SJSA1 (cell line): ENCODE data around the gene PPIF. TPM values are rescaled to one million over a fixed set of nuclear protein-coding genes. Genes with fewer than 3 reads are reported as not detected.
A peak's percentile ranks its signal among the peaks of the same experiment; 100 is the strongest.

Source experiments
- DNase-seq, 2 experiments: peaks; one replicate each; pipeline ENCODE4 v3.0.0-alpha.2; 2015 to 2020; ENCODE audit warnings: low spot score in 2 of 2, low read depth in 1 of 2
- H3K27ac ChIP-seq: fragments of 250-450 bp; sonication (Bioruptor Pico); 2 replicates; pipeline ENCODE4 v1.5.1; 2020; ENCODE audit warnings: mild to moderate bottlenecking, moderate library complexity
- H3K27me3 ChIP-seq: fragments of 250-450 bp; sonication (Bioruptor Pico); replicated peaks from 2 replicates; pipeline ENCODE4 v1.5.1; 2020; ENCODE audit warnings: mild to moderate bottlenecking, moderate library complexity
- H3K36me3 ChIP-seq: fragments of 250-450 bp; sonication (Bioruptor Pico); 2 replicates; pipeline ENCODE4 v1.5.1; 2020; ENCODE audit warnings: mild to moderate bottlenecking
- H3K4me1 ChIP-seq: fragments of 250-450 bp; sonication (Bioruptor Pico); replicated peaks from 2 replicates; pipeline ENCODE4 v1.6.1; 2021; ENCODE audit warnings: mild to moderate bottlenecking
- H3K4me3 ChIP-seq: fragments of 250-450 bp; sonication (Bioruptor Pico); 2 replicates; pipeline ENCODE4 v1.5.1; 2020; ENCODE audit warnings: mild to moderate bottlenecking
- H3K9me3 ChIP-seq: fragments of 250-450 bp; sonication (Bioruptor Pico); replicated peaks from 2 replicates; pipeline ENCODE4 v1.5.1; 2020; ENCODE audit warnings: mild to moderate bottlenecking
- total RNA-seq: library from RNA; depleted of rRNA; stranded (reverse); fragments of >200 nt; shearing (Covaris generic); gene quantifications from 2 replicates; pipeline ENCODE4 v1.2.3, GENCODE V29; 2014

The PPIF gene
- total RNA-seq, 1 experiment from 2014 or later: 31.7 TPM

GRCh38 chr10:79380946-79381721, 33.9 kb downstream of the PPIF start:
- no peak overlapping the region for H3K4me3 ChIP-seq
- no peaks in the 10 kb centered on the region for H3K9me3 ChIP-seq
- no peak for DNase-seq
- peak overlapping the region; percentile 64 for H3K27ac ChIP-seq
- peaks cover 36% of the 10 kb centered on the region for H3K4me1 ChIP-seq
- H3K36me3 ChIP-seq: 0 out of 2 replicates have a peak, but pooled peaks cover 12% of the 10 kb centered on the region
- H3K27me3 ChIP-seq: no peaks in the 10 kb centered on the region

GRCh38 chr10:79381804-79382221, 34.5 kb downstream of the PPIF start:
- Histone ChIP-seq H3K27me3 (no peaks in the 10 kb centered on the region), H3K27ac (peak overlapping the region; percentile 64), H3K36me3 (0 out of 2 replicates have a peak, but pooled peaks cover 14% of the 10 kb centered on the region), H3K4me1 (peaks cover 36% of the 10 kb centered on the region), H3K9me3 (no peaks in the 10 kb centered on the region), H3K4me3 (no peak overlapping the region)
- DNase-seq: peak; percentile 88 to 94

DNA sequence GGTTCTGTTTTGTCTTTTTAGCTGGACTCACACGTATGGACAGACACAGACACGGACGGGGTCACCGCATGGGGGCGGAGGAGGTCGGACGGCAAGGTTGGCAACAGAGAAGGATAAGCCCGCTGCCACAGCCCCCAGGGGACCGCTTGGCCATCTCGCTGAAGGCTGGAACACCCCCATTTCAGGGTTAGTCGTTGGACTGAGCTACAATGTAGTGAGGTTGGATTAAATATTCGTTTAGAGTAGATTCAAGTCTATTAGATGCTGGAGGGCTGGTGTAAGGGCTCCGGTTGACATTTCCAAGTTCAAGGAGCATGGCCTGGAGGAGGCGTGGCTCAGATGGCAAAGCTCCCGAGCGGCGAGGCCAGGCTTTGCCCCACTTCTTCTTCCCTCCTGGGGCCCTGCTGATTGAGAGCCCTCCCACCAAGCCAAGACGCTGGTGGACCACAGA, 35.2 kb downstream of the PPIF start:
- peak in 1 of 2 experiments; percentile 36 for DNase-seq
- H3K4me3 ChIP-seq: no peak overlapping the region

DNA sequence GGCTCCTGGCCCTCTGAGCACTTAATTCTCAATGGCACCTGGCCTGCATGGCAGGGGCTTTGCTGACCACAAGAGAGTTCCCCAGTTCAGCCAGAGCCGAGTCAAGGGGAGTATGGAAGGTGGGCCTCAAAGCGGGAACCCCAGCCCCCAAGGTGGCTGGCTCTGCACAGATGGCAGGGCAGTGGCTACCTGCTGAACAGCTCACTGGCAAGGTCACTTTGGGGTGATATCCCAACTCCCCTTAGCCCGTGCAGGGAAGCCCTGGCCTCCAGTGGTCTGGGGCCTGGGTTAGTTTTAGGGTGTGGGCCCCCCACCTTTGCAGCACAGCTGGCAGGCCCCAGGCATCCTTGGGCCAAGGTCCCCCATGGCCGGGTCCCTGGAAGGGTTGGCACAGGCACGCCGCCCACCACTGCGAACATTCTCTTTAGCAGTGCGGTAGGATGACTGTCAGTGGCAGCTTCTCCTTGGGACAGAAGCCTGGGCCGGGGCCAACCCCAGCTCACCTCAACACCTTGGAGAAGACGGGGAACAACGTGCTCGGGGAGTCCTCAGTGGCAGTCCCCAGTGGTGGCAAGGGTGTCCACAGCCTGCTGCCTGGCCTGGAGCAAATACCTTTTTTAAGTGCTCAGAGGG, 36.8 kb downstream of the PPIF start:
- H3K27me3 ChIP-seq: no peaks in the 10 kb centered on the region
- H3K4me1 ChIP-seq: peaks cover 36% of the 10 kb centered on the region
- H3K27ac ChIP-seq: no peak overlapping the region
- no peak overlapping the region for H3K4me3 ChIP-seq
- H3K36me3 ChIP-seq: peaks cover 29% of the 10 kb centered on the region
- DNase-seq: peak in 1 of 2 experiments; percentile 38
- H3K9me3 ChIP-seq: no peaks in the 10 kb centered on the region

More for the DNA sequence above, 35.2 kb downstream of the PPIF start:
- Histone ChIP-seq H3K4me1 (peaks cover 36% of the 10 kb centered on the region), H3K27ac (peak overlapping the region; percentile 64), H3K36me3 (peaks cover 16% of the 10 kb centered on the region), H3K27me3 (no peaks in the 10 kb centered on the region), H3K9me3 (no peaks in the 10 kb centered on the region)

GRCh38 chr10:79384773-79385391, 37.6 kb downstream of the PPIF start:
- no peak overlapping the region for H3K27ac ChIP-seq
- peaks cover 31% of the 10 kb centered on the region for H3K36me3 ChIP-seq
- no peak for DNase-seq
- H3K27me3 ChIP-seq: no peaks in the 10 kb centered on the region
- H3K4me3 ChIP-seq: no peak overlapping the region
- peaks cover 32% of the 10 kb centered on the region for H3K4me1 ChIP-seq
- H3K9me3 ChIP-seq: no peaks in the 10 kb centered on the region

DNA sequence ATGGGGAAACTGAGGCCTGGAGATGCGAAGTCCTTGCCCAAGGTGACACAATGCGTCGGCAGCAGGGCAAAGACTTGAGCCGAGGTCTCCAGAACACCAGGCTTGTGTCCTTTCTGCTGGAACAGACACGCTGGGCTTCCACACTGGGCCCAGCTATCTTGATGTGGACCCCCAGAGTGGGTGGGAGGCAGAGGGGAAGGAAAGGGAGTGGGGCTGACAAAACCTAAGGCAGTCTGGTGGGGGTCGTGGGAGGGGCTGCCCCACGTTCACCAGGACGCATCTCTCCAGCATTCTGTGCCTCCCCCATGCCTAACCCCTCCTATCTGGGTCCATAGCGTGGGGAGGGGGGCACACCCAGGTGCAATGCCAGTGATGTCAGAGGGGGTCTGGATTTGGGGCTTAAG, 38.1 kb downstream of the PPIF start:
- no peaks in the 10 kb centered on the region for H3K27me3 ChIP-seq
- peaks cover 27% of the 10 kb centered on the region for H3K4me1 ChIP-seq
- no peak overlapping the region for H3K4me3 ChIP-seq
- DNase-seq: no peak
- H3K36me3 ChIP-seq: peaks cover 33% of the 10 kb centered on the region
- H3K27ac ChIP-seq: no peak overlapping the region
- H3K9me3 ChIP-seq: no peaks in the 10 kb centered on the region

GRCh38 chr10:79385804-79386531, 38.7 kb downstream of the PPIF start:
- H3K36me3 ChIP-seq: peaks cover 37% of the 10 kb centered on the region
- H3K4me3 ChIP-seq: no peak overlapping the region

GRCh38 chr10:79386637-79387465, 39.6 kb downstream of the PPIF start:
- no peaks in the 10 kb centered on the region for H3K27me3 ChIP-seq
- H3K4me3 ChIP-seq: no peak overlapping the region
- peak in 1 of 2 experiments; percentile 40 for DNase-seq
- H3K36me3 ChIP-seq: peaks cover 37% of the 10 kb centered on the region
- H3K4me1 ChIP-seq: peaks cover 12% of the 10 kb centered on the region
- H3K27ac ChIP-seq: no peak overlapping the region
- H3K9me3 ChIP-seq: no peaks in the 10 kb centered on the region

More at GRCh38 chr10:79385804-79386531, 38.7 kb downstream of the PPIF start:
- DNase-seq: peak in 1 of 2 experiments; percentile 42
- no peaks in the 10 kb centered on the region for H3K27me3 ChIP-seq
- H3K4me1 ChIP-seq: peaks cover 21% of the 10 kb centered on the region
- no peak overlapping the region for H3K27ac ChIP-seq
- H3K9me3 ChIP-seq: no peaks in the 10 kb centered on the region

DNA sequence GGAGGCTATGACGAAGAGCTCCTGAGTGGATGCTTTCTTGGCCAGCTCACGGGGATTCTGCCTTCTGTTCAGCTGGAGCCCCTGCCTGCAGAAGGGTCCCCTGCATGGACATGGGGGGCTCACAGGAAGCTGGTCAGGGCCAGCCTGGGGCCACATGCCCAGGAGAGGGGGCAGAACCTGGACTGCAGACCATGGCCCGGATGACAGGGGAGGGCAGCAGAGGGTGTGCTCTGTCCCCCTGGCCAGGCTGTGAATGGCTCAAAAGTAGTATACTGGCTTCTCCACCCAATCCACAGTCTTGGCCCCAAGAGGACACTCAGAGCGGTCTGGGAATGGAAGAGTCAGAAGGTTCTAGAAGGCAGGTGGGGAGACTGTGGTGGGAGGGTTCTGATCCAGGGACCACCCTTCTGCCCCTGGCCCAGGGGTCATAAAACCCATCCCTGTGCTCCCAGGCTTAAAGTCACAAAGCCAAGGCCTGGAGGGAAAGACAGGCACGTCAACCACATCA, 40.3 kb downstream of the PPIF start:
- Histone ChIP-seq H3K4me3 (no peak overlapping the region), H3K4me1 (peaks cover 6% of the 10 kb centered on the region), H3K27me3 (no peaks in the 10 kb centered on the region), H3K27ac (no peak overlapping the region), H3K36me3 (peaks cover 37% of the 10 kb centered on the region), H3K9me3 (no peaks in the 10 kb centered on the region)
- DNase-seq: no peak

DNA sequence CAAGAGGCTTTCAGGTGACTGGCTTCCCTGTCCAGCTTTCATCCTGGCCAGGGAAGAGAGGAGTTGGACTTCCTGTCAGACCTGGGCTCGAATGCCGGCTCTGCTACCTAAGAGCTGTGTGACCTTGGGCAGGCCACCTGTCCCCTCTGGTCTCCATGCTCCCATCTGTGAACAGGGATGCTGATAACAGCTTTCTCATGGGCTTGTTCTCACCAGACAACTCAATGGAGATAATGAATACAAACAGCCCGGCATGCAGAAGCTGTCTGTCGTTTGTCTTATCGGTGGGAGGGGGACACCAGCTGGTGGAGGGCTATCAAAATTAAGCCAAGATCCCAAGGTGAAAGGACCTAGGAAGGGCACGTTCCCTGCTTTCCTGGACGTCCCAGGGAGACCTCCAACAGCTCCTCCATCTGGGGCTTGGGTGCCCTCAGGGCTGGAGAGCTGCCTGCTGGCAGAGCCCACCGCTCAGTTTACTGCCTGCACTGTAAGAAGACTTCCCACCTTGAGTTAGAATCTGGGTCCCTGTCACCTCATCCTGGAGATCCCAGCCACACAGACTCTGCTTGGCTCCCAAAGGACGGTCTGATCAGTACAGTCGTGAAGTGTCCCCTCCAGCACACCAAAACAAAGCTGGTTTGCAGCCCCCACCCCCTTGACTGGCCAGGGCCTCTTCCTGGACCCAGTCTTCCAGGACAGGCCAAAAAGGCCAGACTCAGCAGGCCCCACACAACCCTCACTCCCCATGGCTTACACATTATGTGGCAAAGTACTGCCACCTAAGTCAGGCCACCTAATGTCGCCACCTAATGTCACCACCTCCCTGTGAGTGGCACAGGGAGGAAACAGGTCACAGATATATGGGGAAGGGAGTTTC, 40.9 kb downstream of the PPIF start:
- H3K36me3 ChIP-seq: peaks cover 38% of the 10 kb centered on the region
- no peaks in the 10 kb centered on the region for H3K4me1 ChIP-seq

DNA sequence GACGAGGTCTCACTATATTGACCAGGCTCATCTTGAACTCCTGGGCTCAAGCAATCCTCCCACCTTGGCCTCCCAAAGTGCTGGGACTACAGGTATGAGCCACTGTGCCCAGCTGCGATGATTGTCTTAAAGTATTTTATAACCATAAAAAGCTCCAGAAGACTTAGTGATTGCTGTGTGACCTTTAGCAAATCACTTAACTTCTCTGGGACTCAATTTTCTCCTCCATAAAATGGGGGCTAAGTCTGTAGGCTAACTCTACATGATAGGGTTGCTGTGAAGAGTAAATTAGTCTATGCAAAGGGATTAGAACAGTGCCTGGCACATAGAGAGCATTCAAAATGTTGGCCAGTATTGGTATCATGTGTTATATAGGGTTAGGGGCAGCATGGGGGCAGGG, 42.8 kb downstream of the PPIF start:
- DNase-seq: no peak
- Histone ChIP-seq H3K9me3 (no peaks in the 10 kb centered on the region), H3K4me3 (no peak overlapping the region)

More for the DNA sequence above, 40.9 kb downstream of the PPIF start:
- Histone ChIP-seq H3K27me3 (no peaks in the 10 kb centered on the region), H3K9me3 (no peaks in the 10 kb centered on the region), H3K27ac (no peak overlapping the region), H3K4me3 (no peak overlapping the region)
- peak in 1 of 2 experiments; percentile 33 for DNase-seq

More for the DNA sequence above, 42.8 kb downstream of the PPIF start:
- Histone ChIP-seq H3K27me3 (no peaks in the 10 kb centered on the region), H3K36me3 (peaks cover 47% of the 10 kb centered on the region), H3K4me1 (no peaks in the 10 kb centered on the region), H3K27ac (no peak overlapping the region)
